Natural killer cell (primary cell): ENCODE results near the gene GALNTL6. TPM values are rescaled to one million over a fixed set of nuclear protein-coding genes. Genes with fewer than 3 reads are reported as not detected.

Experiments used
- ATAC-seq, 3 donors: fragments of 150-1000 bp in 2 of 3; fragments of 200-7000 bp in 1 of 3; cut with Tn5 transposase; 1 replicate in 1 of 3; 2 replicates in 2 of 3; pipeline ENCODE4 v1.10.0; 2021; ENCODE audit warnings: mild to moderate bottlenecking in 2 of 3, moderate library complexity in 2 of 3
- DNase-seq, 2 donors: peaks; one replicate each; pipeline versions ENCODE4 v3.0.0 to v3.0.0-alpha.2; 2013 to 2021; ENCODE audit warnings: mixed read lengths in 1 of 2
- H3K27ac ChIP-seq: one replicate; pipeline ENCODE4 v1.5.1; 2013; ENCODE audit warnings: mild to moderate bottlenecking, low read length
- H3K27me3 ChIP-seq: one replicate; pipeline ENCODE4 v1.6.1; 2013; ENCODE audit warnings: low read length; ENCODE audit not compliant: control insufficient read depth, insufficient read depth
- H3K36me3 ChIP-seq: one replicate; pipeline ENCODE4 v1.6.1; 2013; ENCODE audit warnings: low read length; ENCODE audit not compliant: control insufficient read depth, insufficient read depth
- H3K4me1 ChIP-seq: one replicate; pipeline ENCODE4 v1.6.1; 2013; ENCODE audit warnings: low read length; ENCODE audit not compliant: control insufficient read depth, insufficient read depth
- H3K4me3 ChIP-seq: one replicate; pipeline ENCODE4 v1.5.1; 2013; ENCODE audit warnings: low read length
- H3K9me3 ChIP-seq: one replicate; pipeline ENCODE4 v1.6.1; 2013; ENCODE audit warnings: low read length; ENCODE audit not compliant: control insufficient read depth, insufficient read depth
- H3K27ac Mint-ChIP-seq, 2 donors: one replicate each; pipeline ENCODE4 v1.8.0; 2022; ENCODE audit warnings: mild to moderate bottlenecking in 2 of 2, mixed read lengths in 2 of 2, moderate library complexity in 1 of 2
- H3K27me3 Mint-ChIP-seq, 2 donors: one replicate each; pipeline ENCODE4 v1.8.0; 2022; ENCODE audit warnings: low read depth in 2 of 2, mixed read lengths in 2 of 2
- H3K36me3 Mint-ChIP-seq: one replicate; pipeline ENCODE4 v1.8.0; 2022; ENCODE audit warnings: mixed read lengths
- H3K4me1 Mint-ChIP-seq, 2 donors: one replicate each; pipeline ENCODE4 v1.8.0; 2022; ENCODE audit warnings: mixed read lengths in 2 of 2
- H3K4me3 Mint-ChIP-seq: one replicate; pipeline ENCODE4 v1.8.0; 2022; ENCODE audit warnings: mild to moderate bottlenecking, moderate library complexity, mixed read lengths
- H3K9me3 Mint-ChIP-seq, 2 donors: one replicate each; pipeline ENCODE4 v1.8.0; 2022; ENCODE audit warnings: mixed read lengths in 2 of 2
- WGBS: methylation state at CpG from one replicate; pipeline ENCODE4 v1.1.7; 2013; ENCODE audit warnings: missing lambda C conversion rate; ENCODE audit not compliant: insufficient coverage; 5-methylcytosine and 5-hydroxymethylcytosine counted together
- intact Hi-C: fragments of 100-400 bp; cut with micrococcal nuclease; formaldehyde crosslinking; loops from one replicate; pipeline ENCODE4 v1.14.2; 2022
- total RNA-seq, 4 donors: library from RNA; stranded (reverse); fragments of 120-200 nt in 1 of 4; gene quantifications; one replicate each; pipeline versions ENCODE4 v1.2.3 to v1.2.4, GENCODE V29; 2013 to 2022
- TF ChIP-seq, protein P1 (sequence below): fragments of 200-600 bp; IDR thresholded peaks from one replicate; pipeline ENCODE4 v1.8.0; 2022; ENCODE audit warnings: antibody characterized with exemption

The GALNTL6 gene
- total RNA-seq, 3 donors from 2014 or later (not counting 1 experiment from before 2014, with no cell fraction given) = not detected

DNA sequence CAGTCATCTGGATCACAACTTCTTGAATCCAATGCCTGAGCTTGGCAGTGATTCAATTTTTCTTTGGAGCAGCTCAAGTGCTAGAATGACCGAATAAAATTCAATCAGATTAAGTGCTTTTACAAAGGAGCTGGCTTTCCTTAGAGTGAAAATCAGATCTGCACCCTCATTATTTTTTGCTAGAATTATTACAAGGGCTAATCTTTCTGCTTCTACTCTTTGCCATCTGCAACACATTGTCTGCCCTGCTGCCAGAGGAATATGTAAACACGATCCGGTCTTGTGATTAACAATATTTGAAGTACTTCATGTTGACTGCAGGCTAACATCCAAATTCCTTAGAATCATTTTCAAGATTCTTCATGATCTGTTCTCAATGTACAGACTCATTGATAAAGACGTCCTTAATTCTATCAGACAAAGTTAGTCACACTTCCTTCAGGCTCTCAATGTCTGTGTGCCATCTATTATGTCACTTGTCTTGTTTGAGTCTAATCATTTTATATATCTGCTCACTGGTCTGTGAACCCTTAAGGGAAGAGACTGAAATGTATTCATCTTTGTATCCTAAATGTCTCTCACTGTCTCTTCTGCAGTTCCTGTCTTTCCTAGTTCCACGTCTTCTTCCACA, 531.2 kb downstream of the GALNTL6 start:
- intact Hi-C loops = no loop called here
- no peaks in the 10 kb centered on the region for H3K36me3 ChIP-seq
- ATAC-seq = no peak
- H3K4me3 ChIP-seq = no peak overlapping the region
- no peak overlapping the region for H3K27ac Mint-ChIP-seq
- no peak overlapping the region for H3K27ac ChIP-seq
- H3K4me1 ChIP-seq = no peaks in the 10 kb centered on the region
- no peaks in the 10 kb centered on the region for H3K4me1 Mint-ChIP-seq
- no peaks in the 10 kb centered on the region for H3K36me3 Mint-ChIP-seq
- H3K27me3 ChIP-seq = no peaks in the 10 kb centered on the region
- no peak overlapping the region for H3K4me3 Mint-ChIP-seq
- TF ChIP-seq, protein P1, sequence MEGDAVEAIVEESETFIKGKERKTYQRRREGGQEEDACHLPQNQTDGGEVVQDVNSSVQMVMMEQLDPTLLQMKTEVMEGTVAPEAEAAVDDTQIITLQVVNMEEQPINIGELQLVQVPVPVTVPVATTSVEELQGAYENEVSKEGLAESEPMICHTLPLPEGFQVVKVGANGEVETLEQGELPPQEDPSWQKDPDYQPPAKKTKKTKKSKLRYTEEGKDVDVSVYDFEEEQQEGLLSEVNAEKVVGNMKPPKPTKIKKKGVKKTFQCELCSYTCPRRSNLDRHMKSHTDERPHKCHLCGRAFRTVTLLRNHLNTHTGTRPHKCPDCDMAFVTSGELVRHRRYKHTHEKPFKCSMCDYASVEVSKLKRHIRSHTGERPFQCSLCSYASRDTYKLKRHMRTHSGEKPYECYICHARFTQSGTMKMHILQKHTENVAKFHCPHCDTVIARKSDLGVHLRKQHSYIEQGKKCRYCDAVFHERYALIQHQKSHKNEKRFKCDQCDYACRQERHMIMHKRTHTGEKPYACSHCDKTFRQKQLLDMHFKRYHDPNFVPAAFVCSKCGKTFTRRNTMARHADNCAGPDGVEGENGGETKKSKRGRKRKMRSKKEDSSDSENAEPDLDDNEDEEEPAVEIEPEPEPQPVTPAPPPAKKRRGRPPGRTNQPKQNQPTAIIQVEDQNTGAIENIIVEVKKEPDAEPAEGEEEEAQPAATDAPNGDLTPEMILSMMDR = no peak
- no peaks in the 10 kb centered on the region for H3K9me3 ChIP-seq
- 92% methylated on average over 4 of the region's 5 CpGs for WGBS
- H3K27me3 Mint-ChIP-seq = no peaks in the 10 kb centered on the region
- DNase-seq = no peak
- H3K9me3 Mint-ChIP-seq = peaks cover 7 to 8% of the 10 kb centered on the region in 2 donors

DNA sequence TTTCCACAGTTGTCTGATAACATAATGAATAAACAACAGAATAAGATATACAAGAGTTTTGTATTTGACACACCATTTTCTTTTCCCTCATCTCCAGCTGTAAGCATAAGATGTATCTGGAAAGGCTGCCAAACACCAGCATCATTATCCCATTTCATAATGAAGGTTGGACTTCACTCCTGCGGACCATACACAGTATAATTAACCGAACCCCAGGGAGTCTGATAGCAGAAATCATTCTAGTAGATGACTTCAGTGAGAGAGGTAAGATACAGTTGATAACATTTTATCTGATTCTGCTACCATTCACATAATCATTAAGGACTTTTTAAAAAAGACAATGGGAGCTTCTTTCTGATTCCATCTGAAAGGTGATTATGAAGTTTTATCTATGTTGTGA, 535.2 kb downstream of the GALNTL6 start:
- Histone ChIP-seq H3K4me1 (no peaks in the 10 kb centered on the region), H3K4me3 (no peak overlapping the region), H3K36me3 (no peaks in the 10 kb centered on the region), H3K27me3 (no peaks in the 10 kb centered on the region), H3K27ac (no peak overlapping the region), H3K9me3 (no peaks in the 10 kb centered on the region)
- no peak for DNase-seq
- intact Hi-C loops = no loop called here
- no peak for ATAC-seq
- Mint-ChIP-seq H3K27me3 (no peaks in the 10 kb centered on the region), H3K4me1 (no peaks in the 10 kb centered on the region), H3K4me3 (no peak overlapping the region), H3K36me3 (no peaks in the 10 kb centered on the region), H3K9me3 (peaks cover 5 to 6% of the 10 kb centered on the region in 2 donors), H3K27ac (no peak overlapping the region)
- no CpG with 5 or more reads among the region's 2 CpGs for WGBS
- TF ChIP-seq, protein P1 = no peak

DNA sequence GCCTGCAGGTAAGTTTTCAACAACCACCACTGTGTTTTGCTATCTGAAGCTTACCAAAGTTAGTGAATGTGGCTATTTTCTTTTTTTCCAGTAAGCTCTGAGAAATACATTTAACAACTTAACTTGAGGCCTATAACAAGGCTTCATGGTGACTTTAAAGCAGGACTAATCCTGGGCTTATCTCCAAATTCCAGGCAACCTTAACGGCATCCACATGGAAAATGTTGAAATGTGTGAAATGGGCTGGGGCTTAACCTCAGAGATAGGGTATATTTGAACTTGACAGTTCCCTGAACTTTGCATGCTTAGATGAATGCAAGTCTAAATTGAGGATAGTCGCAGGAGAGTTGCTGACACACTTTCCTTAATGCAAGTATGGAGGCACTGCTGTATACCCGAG, 539.2 kb downstream of the GALNTL6 start:
- no peak for ATAC-seq

More for the DNA sequence above, 539.2 kb downstream of the GALNTL6 start:
- Mint-ChIP-seq H3K4me1 (no peaks in the 10 kb centered on the region), H3K36me3 (no peaks in the 10 kb centered on the region), H3K9me3 (no peaks in the 10 kb centered on the region), H3K4me3 (no peak overlapping the region), H3K27me3 (no peaks in the 10 kb centered on the region), H3K27ac (no peak overlapping the region)
- TF ChIP-seq, protein P1 = no peak
- WGBS = 79% methylated on average over 3 of the region's 3 CpGs
- Histone ChIP-seq H3K9me3 (no peaks in the 10 kb centered on the region), H3K27me3 (no peaks in the 10 kb centered on the region), H3K27ac (no peak overlapping the region), H3K36me3 (no peaks in the 10 kb centered on the region), H3K4me1 (no peaks in the 10 kb centered on the region), H3K4me3 (no peak overlapping the region)
- DNase-seq = no peak
- intact Hi-C loops = no loop called here
